GM12873 (cell line): ENCODE results near the gene RPS6KA2.

Source experiments
- TF ChIP-seq, protein P1 (sequence below): IDR thresholded peaks from 2 replicates; pipeline ENCODE4 v1.5.1; 2012; ENCODE audit warnings: low read depth, mild to moderate bottlenecking, moderate library complexity, low read length, control low read depth; ENCODE audit not compliant: insufficient read depth; ENCODE audit errors: missing control alignments

Gene RPS6KA2

DNA sequence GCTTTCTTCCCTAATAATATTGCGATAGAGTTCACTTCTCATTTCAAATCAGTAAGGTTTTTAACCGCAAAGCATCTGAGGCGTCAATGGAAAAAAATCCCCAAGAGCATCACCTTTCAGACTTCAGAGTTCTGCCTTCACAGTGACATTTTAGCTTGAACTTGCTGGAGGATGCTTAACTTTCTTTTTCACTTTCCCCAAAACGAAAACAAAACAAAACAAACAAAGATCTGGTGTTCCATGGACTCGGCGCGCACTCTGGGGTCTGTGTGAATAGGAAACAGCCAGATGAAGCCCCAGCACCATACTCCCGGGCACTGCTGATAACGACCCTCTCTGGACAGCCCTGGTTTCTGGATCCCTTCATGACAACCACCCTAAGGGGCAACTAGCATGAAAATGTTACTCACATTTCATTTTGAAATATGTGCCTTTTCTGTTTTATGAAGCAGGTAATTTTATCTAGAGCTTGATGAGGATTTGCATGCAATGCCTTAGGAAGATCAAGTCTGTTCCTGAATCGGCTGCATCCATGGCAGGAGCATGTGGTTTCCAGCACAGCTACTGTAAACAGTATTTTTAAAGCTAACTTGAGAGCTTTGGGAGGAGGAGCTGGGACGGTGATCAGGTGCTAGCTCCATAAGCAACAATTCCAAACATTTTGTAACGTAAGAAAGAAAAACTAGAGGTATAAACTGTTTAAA, 85.0 kb downstream of the RPS6KA2 start:
- TF ChIP-seq, protein P1, sequence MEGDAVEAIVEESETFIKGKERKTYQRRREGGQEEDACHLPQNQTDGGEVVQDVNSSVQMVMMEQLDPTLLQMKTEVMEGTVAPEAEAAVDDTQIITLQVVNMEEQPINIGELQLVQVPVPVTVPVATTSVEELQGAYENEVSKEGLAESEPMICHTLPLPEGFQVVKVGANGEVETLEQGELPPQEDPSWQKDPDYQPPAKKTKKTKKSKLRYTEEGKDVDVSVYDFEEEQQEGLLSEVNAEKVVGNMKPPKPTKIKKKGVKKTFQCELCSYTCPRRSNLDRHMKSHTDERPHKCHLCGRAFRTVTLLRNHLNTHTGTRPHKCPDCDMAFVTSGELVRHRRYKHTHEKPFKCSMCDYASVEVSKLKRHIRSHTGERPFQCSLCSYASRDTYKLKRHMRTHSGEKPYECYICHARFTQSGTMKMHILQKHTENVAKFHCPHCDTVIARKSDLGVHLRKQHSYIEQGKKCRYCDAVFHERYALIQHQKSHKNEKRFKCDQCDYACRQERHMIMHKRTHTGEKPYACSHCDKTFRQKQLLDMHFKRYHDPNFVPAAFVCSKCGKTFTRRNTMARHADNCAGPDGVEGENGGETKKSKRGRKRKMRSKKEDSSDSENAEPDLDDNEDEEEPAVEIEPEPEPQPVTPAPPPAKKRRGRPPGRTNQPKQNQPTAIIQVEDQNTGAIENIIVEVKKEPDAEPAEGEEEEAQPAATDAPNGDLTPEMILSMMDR = no peak

DNA sequence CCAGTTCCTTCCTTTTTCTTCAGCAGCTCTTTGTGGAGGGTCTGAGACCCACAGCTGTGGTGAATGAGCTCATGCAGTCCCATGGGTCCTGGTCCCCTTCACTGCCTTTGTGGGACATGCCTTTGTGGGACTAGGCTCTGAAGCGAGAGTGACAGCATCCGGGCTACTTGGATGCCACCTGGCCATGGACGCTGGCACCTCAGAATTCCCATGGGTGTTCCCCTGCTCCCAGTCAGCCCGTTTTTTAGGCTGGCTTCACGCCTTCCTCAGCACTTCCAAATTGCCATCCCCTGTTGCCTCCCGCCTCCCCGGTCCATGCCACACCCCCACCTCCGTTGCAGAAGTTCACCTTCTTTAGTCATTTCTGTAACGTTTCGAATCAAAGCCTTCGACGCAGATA, 85.7 kb downstream of the RPS6KA2 start:
- TF ChIP-seq, protein P1 = no peak

DNA sequence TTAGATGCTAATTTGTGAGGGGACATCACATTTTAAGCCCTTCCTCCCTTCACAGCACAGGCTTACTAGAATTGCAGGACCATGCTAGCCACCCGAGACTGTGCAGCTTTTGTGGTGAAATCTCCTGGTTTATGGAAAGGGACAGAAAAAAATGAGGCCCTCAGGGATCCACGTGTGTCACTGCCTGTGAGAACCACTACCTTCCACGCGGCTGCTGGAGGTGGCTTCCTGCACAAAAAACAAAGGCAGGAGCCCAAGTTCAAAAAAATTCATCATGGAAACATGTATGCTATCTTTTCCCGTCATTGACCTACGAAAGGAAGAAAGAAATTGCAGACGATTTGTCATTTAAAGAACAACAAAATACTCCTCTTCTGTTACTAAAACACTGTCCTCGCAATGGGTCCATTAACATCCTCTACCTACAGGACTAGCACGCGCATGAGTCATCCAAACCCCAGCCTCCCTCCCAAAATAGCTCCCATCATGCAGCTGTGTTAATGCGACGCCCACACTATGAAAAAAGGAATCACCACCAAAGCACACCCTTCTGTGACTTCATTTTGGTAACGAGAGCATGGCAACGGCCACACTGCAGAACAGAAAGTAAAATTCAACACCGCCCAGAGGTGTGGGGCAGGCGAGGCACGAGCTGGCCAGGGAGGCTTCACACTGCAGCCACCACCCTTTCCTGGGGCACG, 86.3 kb downstream of the RPS6KA2 start:
- TF ChIP-seq, protein P1 = no peak

DNA sequence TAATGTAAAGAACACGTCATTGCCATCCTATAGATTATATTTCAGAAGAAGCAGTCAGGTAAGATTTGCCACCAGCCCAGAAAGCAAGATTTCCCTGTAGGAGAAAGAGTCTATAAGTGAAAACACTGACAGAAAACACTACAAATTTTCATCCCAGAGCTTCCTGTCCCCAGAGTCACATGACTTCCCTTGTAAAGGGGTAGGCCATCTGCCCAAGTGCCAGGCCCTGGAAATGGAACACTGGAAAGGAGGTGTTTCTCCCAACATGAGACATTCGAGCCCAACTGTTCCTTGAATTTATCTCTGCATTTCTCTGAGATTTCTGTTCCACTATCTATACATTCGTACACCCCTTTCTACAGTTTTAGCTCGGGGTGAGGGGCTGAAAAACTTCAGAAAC, 87.5 kb downstream of the RPS6KA2 start:
- TF ChIP-seq, protein P1 = no peak

DNA sequence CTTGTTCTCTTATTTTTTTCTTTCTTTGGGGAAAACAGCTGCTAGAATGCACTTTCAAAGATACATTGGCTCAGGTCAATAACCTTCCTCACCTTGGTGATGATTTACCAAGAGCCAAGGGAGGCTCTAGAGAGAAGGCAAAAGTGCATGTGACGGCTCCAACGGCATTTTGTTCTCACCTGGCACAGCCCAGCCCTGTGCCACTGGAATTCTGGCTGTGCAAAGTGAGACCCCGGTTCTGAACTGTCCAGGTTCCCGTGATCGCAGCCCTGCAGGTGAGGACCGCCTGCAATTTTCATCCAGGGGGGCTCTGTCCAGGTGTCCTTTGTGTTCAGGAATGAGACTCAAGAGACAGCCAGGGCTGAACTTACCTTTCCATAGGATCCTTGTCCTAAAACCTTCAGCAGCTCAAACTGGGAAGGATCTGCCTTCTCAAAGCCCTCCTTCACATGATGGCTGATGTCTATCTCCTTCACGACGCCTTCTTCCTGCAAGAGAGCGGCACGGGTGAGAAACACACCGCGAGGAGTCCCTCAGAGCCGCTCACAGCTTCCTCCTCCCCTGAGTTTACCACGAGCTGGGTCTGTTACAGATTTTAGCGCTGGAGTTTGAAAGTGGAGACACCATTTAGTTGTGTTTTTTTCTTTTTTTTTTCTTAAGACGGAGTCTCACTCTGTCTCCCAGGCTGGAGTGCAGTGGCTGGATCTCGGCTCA, 88.6 kb downstream of the RPS6KA2 start:
- TF ChIP-seq, protein P1 = no peak

DNA sequence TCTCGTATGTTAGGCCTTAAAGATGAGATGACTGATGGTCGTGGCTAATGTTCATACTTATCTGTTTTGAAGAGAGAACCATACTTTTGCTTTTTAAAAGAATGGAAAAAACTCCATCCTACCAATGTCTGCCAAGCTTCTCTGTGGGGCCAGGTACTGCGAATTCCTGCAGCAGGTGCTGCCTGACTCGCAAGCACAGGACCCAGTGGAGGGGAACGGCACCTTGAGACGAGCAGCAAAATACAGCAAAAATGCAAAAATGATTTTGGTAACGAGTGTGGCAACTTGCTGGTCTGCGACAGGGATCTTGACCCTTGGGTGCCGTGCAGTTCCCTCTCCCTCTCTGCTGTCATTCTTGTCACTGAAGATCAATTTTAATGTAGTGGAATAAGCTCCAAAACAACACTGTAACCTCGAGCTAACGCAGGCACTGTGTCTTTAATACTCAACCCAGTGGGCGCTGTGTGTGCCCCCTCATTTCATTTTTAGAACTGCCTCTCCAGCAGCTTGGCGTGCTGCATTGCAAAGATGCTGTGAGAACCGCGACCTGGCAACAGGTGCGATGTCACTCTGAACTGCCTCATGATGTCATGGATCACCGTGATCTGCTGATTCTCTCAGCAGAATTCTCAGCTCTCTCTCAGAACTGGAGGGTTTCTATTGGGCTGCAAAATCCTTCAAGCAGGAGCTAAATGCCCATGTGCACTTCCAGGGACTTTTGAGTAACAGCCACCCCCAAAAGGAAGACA, 92.2 kb downstream of the RPS6KA2 start:
- TF ChIP-seq, protein P1 = no peak
